T-helper 17 cell (primary cell): ENCODE data around the gene DNAJC16. TPM values are rescaled to one million over a fixed set of nuclear protein-coding genes. Genes with fewer than 3 reads are reported as not detected.
A peak's percentile ranks its signal among the peaks of the same experiment; 100 is the strongest.
"Not testable (repeated sequence)": the region's sequence is repeated elsewhere in the genome, so short reads cannot be mapped to it uniquely, and the experiment has no call there.

ENCODE experiments used
- ATAC-seq: fragments of 150-1000 bp; cut with Tn5 transposase; 2 replicates; pipeline ENCODE4 v1.10.0; 2021; ENCODE audit warnings: mild to moderate bottlenecking, moderate library complexity
- DNase-seq, 3 donors: peaks; one replicate each; pipeline versions ENCODE4 v3.0.0 to v3.0.0-alpha.2; 2020 to 2021
- H3K9me3 ChIP-seq: one replicate; pipeline ENCODE4 v1.7.0; 2013; ENCODE audit warnings: low read length, mild to moderate bottlenecking; ENCODE audit not compliant: control insufficient read depth, poor library complexity, severe bottlenecking
- H3K27ac Mint-ChIP-seq: one replicate; pipeline ENCODE4 v1.8.0; 2022; ENCODE audit warnings: mild to moderate bottlenecking, moderate library complexity, mixed read lengths
- H3K27me3 Mint-ChIP-seq: one replicate; pipeline ENCODE4 v1.8.0; 2022; ENCODE audit warnings: mixed read lengths
- H3K36me3 Mint-ChIP-seq: one replicate; pipeline ENCODE4 v1.8.0; 2022; ENCODE audit warnings: low read depth, mixed read lengths
- H3K4me1 Mint-ChIP-seq: one replicate; pipeline ENCODE4 v1.8.0; 2022; ENCODE audit warnings: mild to moderate bottlenecking, mixed read lengths
- H3K4me3 Mint-ChIP-seq: one replicate; pipeline ENCODE4 v1.8.0; 2022; ENCODE audit warnings: mild to moderate bottlenecking, moderate library complexity, mixed read lengths
- total RNA-seq, 4 donors: library from RNA in 2 of 4; stranded (reverse) in 2 of 4; gene quantifications; one replicate each; pipeline ENCODE4 v1.2.3 and lab custom pipeline; 2022 to 2026

DNAJC16 gene
- total RNA-seq, result 10 to 100 TPM; 13.2 to 20.5 TPM
- total RNA-seq (lab: John Stamatoyannopoulos, UW), result 34.0 to 38.9 reads per million in 2 donors

- ATAC-seq (peak; percentile 50), DNase-seq (peak; percentile 84 to 91 (median 85))
- Mint-ChIP-seq H3K27me3 (no peaks in the 10 kb centered on the region), H3K4me1 (peaks cover 47% of the 10 kb centered on the region), H3K4me3 (peak within 1 kb of the TSS; percentile 96), H3K36me3 (no peaks in the 10 kb centered on the region), H3K27ac (peak within 1 kb of the TSS; percentile 98)
- H3K9me3 ChIP-seq, result no peaks in the 10 kb centered on the region
Observed at GRCh38 chr1:15526490-15527339, at the start of gene DNAJC16. Gene DNAJC16 (plus strand): TSS chr1:15526848. CDS start chr1:15529106, 2,258 bp downstream.

GRCh38 chr1:15476927-15477326, 49.7 kb upstream of the DNAJC16 start:
- Mint-ChIP-seq H3K4me1 (peaks cover 2% of the 10 kb centered on the region), H3K27ac (no peak overlapping the region), H3K27me3 (no peaks in the 10 kb centered on the region), H3K4me3 (no peak overlapping the region), H3K36me3 (no peaks in the 10 kb centered on the region)
- no peak for ATAC-seq
- H3K9me3 ChIP-seq, result no peaks in the 10 kb centered on the region
- no peak for DNase-seq

GRCh38 chr1:15477646-15478212, 48.9 kb upstream of the DNAJC16 start:
- H3K36me3 Mint-ChIP-seq, result no peaks in the 10 kb centered on the region
- DNase-seq, result no peak
- no peak overlapping the region for H3K4me3 Mint-ChIP-seq
- no peaks in the 10 kb centered on the region for H3K27me3 Mint-ChIP-seq
- no peaks in the 10 kb centered on the region for H3K9me3 ChIP-seq
- no peak for ATAC-seq
- H3K27ac Mint-ChIP-seq, result no peak overlapping the region
- H3K4me1 Mint-ChIP-seq, result peaks cover 2% of the 10 kb centered on the region

- no peaks in the 10 kb centered on the region for H3K36me3 Mint-ChIP-seq
- H3K4me3 Mint-ChIP-seq, result no peak overlapping the region
- no peaks in the 10 kb centered on the region for H3K27me3 Mint-ChIP-seq
- H3K27ac Mint-ChIP-seq, result no peak overlapping the region
- DNase-seq (no peak), ATAC-seq (no peak)
- peaks cover 2% of the 10 kb centered on the region for H3K4me1 Mint-ChIP-seq
- H3K9me3 ChIP-seq, result no peaks in the 10 kb centered on the region
Observed at GRCh38 chr1:15479654-15480347, 46.8 kb upstream of the DNAJC16 start.

- not testable (repeated sequence) for H3K4me1 Mint-ChIP-seq, H3K27ac Mint-ChIP-seq, H3K36me3 Mint-ChIP-seq, DNase-seq, H3K9me3 ChIP-seq, H3K4me3 Mint-ChIP-seq, ATAC-seq, H3K27me3 Mint-ChIP-seq
Observed at GRCh38 chr1:15482455-15482854, 44.2 kb upstream of the DNAJC16 start.

- not testable (repeated sequence) for H3K27me3 Mint-ChIP-seq, ATAC-seq, H3K27ac Mint-ChIP-seq, H3K4me1 Mint-ChIP-seq, DNase-seq, H3K9me3 ChIP-seq, H3K4me3 Mint-ChIP-seq, H3K36me3 Mint-ChIP-seq
Observed at GRCh38 chr1:15482983-15483543, 43.6 kb upstream of the DNAJC16 start.

- DNase-seq (no peak), ATAC-seq (no peak)
- H3K9me3 ChIP-seq, result no peaks in the 10 kb centered on the region
- Mint-ChIP-seq H3K4me3 (no peak overlapping the region), H3K36me3 (peaks cover 2% of the 10 kb centered on the region), H3K27ac (no peak overlapping the region), H3K4me1 (no peaks in the 10 kb centered on the region), H3K27me3 (no peaks in the 10 kb centered on the region)
Observed at GRCh38 chr1:15483971-15484370, 42.7 kb upstream of the DNAJC16 start.

GRCh38 chr1:15484443-15484842, 42.2 kb upstream of the DNAJC16 start:
- H3K27ac Mint-ChIP-seq, H3K4me1 Mint-ChIP-seq, DNase-seq, H3K36me3 Mint-ChIP-seq, H3K9me3 ChIP-seq, H3K27me3 Mint-ChIP-seq, ATAC-seq, H3K4me3 Mint-ChIP-seq: not testable (repeated sequence)

GRCh38 chr1:15485636-15486035, 41.0 kb upstream of the DNAJC16 start:
- H3K36me3 Mint-ChIP-seq, result peaks cover 2% of the 10 kb centered on the region

GRCh38 chr1:15486844-15487610, 39.6 kb upstream of the DNAJC16 start:
- not testable (repeated sequence) for H3K27ac Mint-ChIP-seq, H3K9me3 ChIP-seq, DNase-seq, H3K27me3 Mint-ChIP-seq, H3K4me3 Mint-ChIP-seq, H3K36me3 Mint-ChIP-seq, H3K4me1 Mint-ChIP-seq, ATAC-seq

More at GRCh38 chr1:15485636-15486035, 41.0 kb upstream of the DNAJC16 start:
- Mint-ChIP-seq H3K4me3 (no peak overlapping the region), H3K27me3 (no peaks in the 10 kb centered on the region), H3K27ac (no peak overlapping the region), H3K4me1 (peaks cover 6% of the 10 kb centered on the region)
- ATAC-seq, result no peak
- no peaks in the 10 kb centered on the region for H3K9me3 ChIP-seq
- no peak for DNase-seq

- no peak overlapping the region for H3K27ac Mint-ChIP-seq
- no peak for ATAC-seq
- peaks cover 2% of the 10 kb centered on the region for H3K36me3 Mint-ChIP-seq
- no peak overlapping the region for H3K4me3 Mint-ChIP-seq
- no peak for DNase-seq
- H3K27me3 Mint-ChIP-seq, result no peaks in the 10 kb centered on the region
- peaks cover 6% of the 10 kb centered on the region for H3K4me1 Mint-ChIP-seq
- no peaks in the 10 kb centered on the region for H3K9me3 ChIP-seq
Observed at GRCh38 chr1:15488371-15488770, 38.3 kb upstream of the DNAJC16 start.

GRCh38 chr1:15489052-15489736, 37.5 kb upstream of the DNAJC16 start:
- H3K4me3 Mint-ChIP-seq, result no peak overlapping the region
- no peak overlapping the region for H3K27ac Mint-ChIP-seq
- ATAC-seq (no peak), DNase-seq (no peak)
- H3K36me3 Mint-ChIP-seq, result peaks cover 2% of the 10 kb centered on the region
- H3K9me3 ChIP-seq, result no peaks in the 10 kb centered on the region
- peaks cover 6% of the 10 kb centered on the region for H3K4me1 Mint-ChIP-seq
- H3K27me3 Mint-ChIP-seq, result no peaks in the 10 kb centered on the region
